ENCODE data around the gene AMFR. TPM values are rescaled to one million over a fixed set of nuclear protein-coding genes. Genes with fewer than 3 reads are reported as not detected.
"Not testable (repeated sequence)": the region's sequence is repeated elsewhere in the genome, so short reads cannot be mapped to it uniquely, and the experiment has no call there.

Gene AMFR
- total RNA-seq, 1 donor from 2014 or later = 233 TPM

- peak; percentile 59 for DNase-seq (ENCODE audit: low read depth)
These were observed 35.8 kb downstream of the AMFR start for GRCh38 chr16:56389554-56389953.

- no peak for DNase-seq (ENCODE audit: low read depth)
These were observed 37.1 kb downstream of the AMFR start for GRCh38 chr16:56388209-56388608.

GRCh38 chr16:56387396-56387795 is 37.9 kb downstream of the AMFR start:
- no peak for DNase-seq (ENCODE audit: low read depth)

GRCh38 chr16:56384074-56384721 is 41.1 kb downstream of the AMFR start:
- no peak for DNase-seq (ENCODE audit: low read depth)

GRCh38 chr16:56382901-56383355 is 42.4 kb downstream of the AMFR start:
- DNase-seq (ENCODE audit: low read depth) = no peak

- no peak for DNase-seq (ENCODE audit: low read depth)
These were observed 42.9 kb downstream of the AMFR start for GRCh38 chr16:56382459-56382858.

GRCh38 chr16:56380778-56381485 is 44.4 kb downstream of the AMFR start:
- DNase-seq (ENCODE audit: low read depth) = not testable (repeated sequence)

GRCh38 chr16:56379044-56379443 is 46.3 kb downstream of the AMFR start:
- not testable (repeated sequence) for DNase-seq (ENCODE audit: low read depth)

GRCh38 chr16:56375792-56376191 is 49.6 kb downstream of the AMFR start:
- DNase-seq (ENCODE audit: low read depth) = not testable (repeated sequence)

GRCh38 chr16:56373003-56373402 is 52.3 kb downstream of the AMFR start:
- no peak for DNase-seq (ENCODE audit: low read depth)

- no peak for DNase-seq (ENCODE audit: low read depth)
These were observed 53.2 kb downstream of the AMFR start for GRCh38 chr16:56372013-56372634.

- DNase-seq (ENCODE audit: low read depth) = no peak
These were observed 53.7 kb downstream of the AMFR start for GRCh38 chr16:56371660-56371937.

- DNase-seq (ENCODE audit: low read depth) = no peak
These were observed 54.3 kb downstream of the AMFR start for GRCh38 chr16:56370875-56371659.

GRCh38 chr16:56370185-56370874 is 55.0 kb downstream of the AMFR start:
- no peak for DNase-seq (ENCODE audit: low read depth)

GRCh38 chr16:56369202-56369601 is 56.1 kb downstream of the AMFR start:
- DNase-seq (ENCODE audit: low read depth) = no peak

GRCh38 chr16:56368545-56368944 is 56.8 kb downstream of the AMFR start:
- DNase-seq (ENCODE audit: low read depth) = no peak

- no peak for DNase-seq (ENCODE audit: low read depth)
These were observed 57.6 kb downstream of the AMFR start for GRCh38 chr16:56367764-56368163.

GRCh38 chr16:56366945-56367344 is 58.4 kb downstream of the AMFR start:
- no peak for DNase-seq (ENCODE audit: low read depth)

- no peak for DNase-seq (ENCODE audit: low read depth)
These were observed 59.8 kb downstream of the AMFR start for GRCh38 chr16:56365552-56365951.

GRCh38 chr16:56364865-56365264 is 60.5 kb downstream of the AMFR start:
- no peak for DNase-seq (ENCODE audit: low read depth)

Measured in myocyte (in vitro differentiated cells).